GM18526 (cell line): ENCODE data around the gene CACNG4.

ENCODE experiments used
- POLR2A ChIP-seq: IDR thresholded peaks from 3 replicates; pipeline ENCODE4 v1.6.1; 2011; ENCODE audit not compliant: insufficient read length; ENCODE audit errors: extremely low read depth

The CACNG4 gene

GRCh38 chr17:66963909-66964771 lies at the start of gene CACNG4:
Gene CACNG4 (plus strand): TSS chr17:66964707. CDS start chr17:66964912, 205 bp downstream.
- no peak for TF ChIP-seq POLR2A

- no peak for TF ChIP-seq POLR2A
Observed at GRCh38 chr17:66915204-66915611, 49.3 kb upstream of the CACNG4 start.

DNA sequence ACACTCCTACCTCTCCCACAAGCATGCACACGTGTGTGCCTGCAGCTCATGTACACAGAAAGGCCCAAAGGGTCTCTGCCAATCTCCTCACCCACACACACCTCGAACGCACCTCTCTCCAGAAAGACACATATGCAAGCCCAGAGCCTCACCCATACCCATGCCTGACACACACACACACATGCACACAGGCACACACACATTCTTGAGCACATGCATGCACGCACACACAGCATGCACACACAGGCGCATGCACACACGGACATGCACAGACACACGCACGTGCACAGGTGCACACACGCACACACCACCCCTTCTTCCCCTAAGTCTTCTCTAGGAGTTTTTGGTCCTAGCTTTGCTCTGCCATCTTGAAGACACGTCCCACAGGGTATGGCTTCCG lies 48.7 kb upstream of the CACNG4 start:
- no peak for TF ChIP-seq POLR2A

DNA sequence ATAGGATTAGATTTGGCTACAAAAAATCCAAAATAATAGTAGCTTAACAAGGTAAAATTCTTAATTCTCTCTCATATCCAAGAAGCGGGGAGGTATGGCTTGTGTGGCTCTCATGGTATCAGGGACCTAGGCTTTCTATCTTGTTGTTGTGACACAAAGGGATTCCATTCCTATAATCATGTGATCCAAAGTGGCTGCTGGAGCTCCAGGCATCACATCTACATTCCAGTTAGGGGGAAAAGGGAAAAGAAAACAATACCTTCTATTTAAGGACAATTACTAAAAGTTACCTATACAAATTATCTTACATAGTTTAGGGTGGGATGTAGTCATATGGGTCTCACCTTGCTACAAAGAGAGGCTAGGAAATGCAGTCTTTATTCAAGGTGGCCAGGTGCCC lies 47.6 kb upstream of the CACNG4 start:
- no peak for TF ChIP-seq POLR2A

DNA sequence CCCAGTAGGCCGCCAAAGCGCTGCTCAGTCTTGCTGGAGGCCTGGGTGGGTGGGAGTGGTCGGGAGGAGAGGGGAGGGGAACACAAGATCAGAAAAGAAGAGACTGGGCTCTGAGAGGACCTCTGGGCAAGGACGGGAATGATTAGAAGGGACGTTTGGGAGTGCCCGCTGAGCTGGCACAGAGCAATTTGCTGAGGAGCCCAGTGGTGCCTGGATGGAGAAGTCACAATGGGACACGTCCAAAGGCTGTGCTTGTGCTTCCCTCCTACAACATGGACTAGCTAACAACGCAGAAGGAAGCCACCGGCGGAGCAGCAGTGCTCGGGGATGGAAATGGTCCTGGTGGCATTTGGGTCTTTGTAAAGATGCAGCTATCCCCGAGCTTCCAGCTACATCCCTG lies 45.6 kb upstream of the CACNG4 start:
- TF ChIP-seq POLR2A, result no peak

DNA sequence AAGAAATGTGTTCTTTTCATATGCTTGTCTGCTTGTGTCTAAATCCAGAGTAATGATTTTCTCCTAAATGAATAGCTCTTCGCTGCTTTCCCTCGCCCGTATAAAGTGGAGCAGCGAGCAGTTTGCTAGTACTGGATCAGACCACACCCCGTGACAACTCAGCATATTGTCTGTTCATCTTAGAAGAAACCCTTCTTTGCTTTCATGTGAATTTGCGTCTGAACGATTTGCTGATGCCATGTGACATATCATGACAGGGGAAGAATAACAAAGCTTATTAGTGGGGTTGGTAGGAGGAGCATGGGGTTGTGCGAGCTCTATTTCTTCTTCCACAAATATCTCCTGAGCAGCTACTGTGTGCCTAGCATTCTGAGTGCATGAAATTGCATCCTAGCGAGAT lies 44.1 kb upstream of the CACNG4 start:
- TF ChIP-seq POLR2A, result no peak

GRCh38 chr17:66920950-66921349 lies 43.6 kb upstream of the CACNG4 start:
- no peak for TF ChIP-seq POLR2A

DNA sequence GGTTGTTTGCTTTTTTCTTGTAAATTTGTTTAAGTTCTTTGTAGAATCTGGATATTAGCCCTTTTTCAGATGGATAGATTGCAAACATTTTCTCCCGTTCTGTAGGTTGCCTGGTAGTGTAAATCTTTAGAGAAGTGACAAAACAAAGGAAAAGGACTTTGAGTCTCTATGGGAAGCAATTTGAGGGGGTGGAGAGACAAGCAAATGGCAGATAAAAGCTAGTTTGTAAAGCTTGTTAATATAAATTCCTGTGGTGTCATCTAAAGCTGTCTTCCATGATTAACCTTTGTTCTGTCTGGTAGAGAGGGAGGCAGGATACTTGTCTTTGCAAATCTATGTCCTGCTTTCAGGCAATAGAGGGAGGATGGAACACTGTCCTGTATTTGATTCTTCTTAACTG lies 40.6 kb upstream of the CACNG4 start:
- TF ChIP-seq POLR2A, result no peak

DNA sequence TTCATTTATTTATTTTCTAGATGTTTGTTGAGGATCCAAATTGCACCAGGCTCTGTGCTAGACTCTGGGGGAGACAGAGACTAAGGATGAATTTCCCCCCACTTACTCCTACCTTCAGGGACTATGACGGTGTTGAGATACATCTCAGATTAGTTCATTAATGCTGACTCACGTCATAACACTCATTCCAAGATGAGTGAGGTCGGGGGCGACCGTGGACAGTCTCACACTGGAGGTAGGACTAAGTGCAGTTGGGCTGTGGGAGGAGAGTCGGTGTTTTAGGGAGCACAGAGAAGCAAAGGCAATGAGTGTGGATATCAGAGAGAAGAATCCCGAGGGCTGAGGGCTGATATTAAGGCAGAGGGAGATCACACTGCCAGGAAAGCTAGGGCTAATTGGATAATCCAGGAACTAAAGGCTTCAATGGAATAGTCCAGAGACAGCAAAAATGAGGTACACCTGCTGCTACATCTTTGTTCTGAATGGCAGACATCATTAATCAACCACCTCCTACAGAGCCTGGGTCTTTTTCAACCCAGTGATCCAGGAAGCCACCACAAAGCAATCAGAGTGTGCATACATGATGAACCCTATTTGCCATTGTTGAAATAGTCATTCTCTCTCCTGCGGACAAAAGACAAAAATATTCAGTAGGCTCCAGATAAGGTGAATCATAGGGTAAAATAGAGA lies 38.6 kb upstream of the CACNG4 start:
- TF ChIP-seq POLR2A, result no peak

DNA sequence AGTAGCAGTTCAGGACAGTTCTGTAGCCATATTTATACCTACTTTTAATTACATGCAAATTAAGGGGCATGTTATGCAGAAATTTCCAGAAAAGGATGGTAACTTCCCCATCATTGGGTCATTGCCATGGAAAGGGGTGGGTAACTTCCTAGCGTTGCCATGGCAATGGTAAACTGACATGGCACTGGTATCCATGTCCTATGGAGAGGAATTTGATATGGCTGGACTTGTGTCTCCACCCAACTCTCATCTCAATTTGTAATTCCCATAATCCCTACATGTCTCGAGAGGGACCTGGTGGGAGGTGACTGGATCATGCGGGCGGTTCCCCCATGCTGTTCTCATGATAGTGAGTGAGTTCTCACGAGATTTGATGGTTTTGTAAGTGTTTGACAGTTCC lies 35.6 kb upstream of the CACNG4 start:
- TF ChIP-seq POLR2A, result no peak

GRCh38 chr17:66929591-66929990 lies 34.9 kb upstream of the CACNG4 start:
- TF ChIP-seq POLR2A, result no peak

DNA sequence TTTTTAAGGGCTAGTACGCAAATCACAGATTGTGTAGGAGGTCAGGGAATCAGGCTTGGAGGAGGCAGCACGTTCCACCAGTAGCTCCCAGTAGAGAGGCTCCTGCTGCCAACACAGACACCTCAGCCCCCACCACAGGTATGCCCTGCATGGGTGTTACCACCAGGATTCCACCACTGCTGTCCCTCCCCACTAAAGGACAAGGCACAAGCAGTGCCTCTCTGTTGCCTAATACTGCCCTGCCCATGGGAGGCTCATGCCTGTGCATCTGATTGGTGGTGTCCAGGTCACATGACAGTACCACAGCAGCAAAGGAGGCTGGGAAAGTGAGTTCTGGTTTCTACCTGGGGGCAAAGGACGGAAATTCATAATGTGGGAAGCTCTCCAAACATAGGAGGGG lies 33.6 kb upstream of the CACNG4 start:
- TF ChIP-seq POLR2A, result no peak

GRCh38 chr17:66932311-66932710 lies 32.2 kb upstream of the CACNG4 start:
- TF ChIP-seq POLR2A, result no peak

DNA sequence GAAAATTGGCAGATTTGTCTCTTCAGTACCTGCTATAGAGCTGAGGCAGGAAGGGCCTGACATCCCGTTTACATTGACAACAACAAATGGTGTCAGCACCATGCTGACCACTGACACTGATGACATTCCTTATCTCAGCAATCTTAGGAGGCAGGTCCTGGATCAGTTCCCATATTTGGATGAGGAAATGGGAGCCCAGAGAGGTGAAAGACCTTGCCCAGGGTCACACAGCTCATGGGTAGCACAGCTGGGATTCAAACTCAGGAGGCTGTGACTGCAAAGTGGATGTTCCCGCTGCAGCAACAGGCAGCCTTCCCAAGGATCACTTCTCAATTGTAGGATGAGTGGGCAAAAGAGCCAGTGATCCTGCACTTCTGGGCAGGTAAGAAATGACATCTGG lies 30.5 kb upstream of the CACNG4 start:
- no peak for TF ChIP-seq POLR2A

DNA sequence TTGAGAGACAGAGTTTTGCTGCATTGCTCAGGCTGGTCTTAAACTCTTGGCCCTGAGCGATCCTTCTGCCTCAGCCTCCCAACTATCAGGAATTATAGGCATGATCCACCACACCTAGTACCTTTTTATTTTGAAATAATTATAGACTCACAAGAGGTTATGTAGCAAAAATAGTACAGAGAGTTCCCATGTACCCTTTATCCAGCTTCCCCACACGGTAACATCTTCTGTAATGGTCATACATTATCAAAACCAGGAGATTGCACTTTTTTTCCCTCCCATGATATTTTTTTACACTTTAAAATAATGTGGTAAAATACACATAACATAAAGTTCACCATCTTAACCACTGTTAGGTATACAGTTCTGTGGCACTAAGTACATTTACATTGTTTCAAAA lies 28.8 kb upstream of the CACNG4 start:
- no peak for TF ChIP-seq POLR2A

- no peak for TF ChIP-seq POLR2A
Observed at GRCh38 chr17:66938656-66939055, 25.9 kb upstream of the CACNG4 start.
